BLaER1 treated with 17β-estradiol and CSF1 and Interleukin-3, amounts not matched to agents 10 nM and 100 nM (cell line): ENCODE results near the gene PLK5.
"Not testable (repeated sequence)": the region's sequence is repeated elsewhere in the genome, so short reads cannot be mapped to it uniquely, and the experiment has no call there.

Experiments used
- H3K27ac ChIP-seq, 11 experiments: shearing (Covaris generic); formaldehyde crosslinking; 2 replicates each; pipeline ENCODE4 v1.8.1; 2022
- H3K27me3 ChIP-seq, 11 experiments: shearing (Covaris generic); formaldehyde crosslinking; 2 replicates each; pipeline ENCODE4 v1.8.1; 2022
- H3K36me3 ChIP-seq, 11 experiments: shearing (Covaris generic); formaldehyde crosslinking; 2 replicates each; pipeline ENCODE4 v1.8.1; 2022
- H3K4me1 ChIP-seq, 10 experiments: shearing (Covaris generic); formaldehyde crosslinking; 2 replicates each; pipeline ENCODE4 v1.8.1; 2022
- H3K4me2 ChIP-seq, 11 experiments: shearing (Covaris generic); formaldehyde crosslinking; 2 replicates each; pipeline ENCODE4 v1.8.1; 2022
- H3K4me3 ChIP-seq, 10 experiments: shearing (Covaris generic); formaldehyde crosslinking; 2 replicates each; pipeline ENCODE4 v1.8.1; 2022
- H3K9ac ChIP-seq, 11 experiments: shearing (Covaris generic); formaldehyde crosslinking; 2 replicates each; pipeline ENCODE4 v1.8.1; 2022
- H3K9me3 ChIP-seq, 11 experiments: shearing (Covaris generic); formaldehyde crosslinking; replicated peaks in 1 of 11; 2 replicates each; pipeline ENCODE4 v1.8.1; 2022
- H4K20me1 ChIP-seq, 11 experiments: shearing (Covaris generic); formaldehyde crosslinking; 2 replicates each; pipeline ENCODE4 v1.8.1; 2022
- Cebpa-rat ChIP-seq, 11 experiments: shearing (Covaris generic); IDR thresholded peaks; 2 replicates each; pipeline ENCODE4 v1.8.1; 2022

PLK5 gene

DNA sequence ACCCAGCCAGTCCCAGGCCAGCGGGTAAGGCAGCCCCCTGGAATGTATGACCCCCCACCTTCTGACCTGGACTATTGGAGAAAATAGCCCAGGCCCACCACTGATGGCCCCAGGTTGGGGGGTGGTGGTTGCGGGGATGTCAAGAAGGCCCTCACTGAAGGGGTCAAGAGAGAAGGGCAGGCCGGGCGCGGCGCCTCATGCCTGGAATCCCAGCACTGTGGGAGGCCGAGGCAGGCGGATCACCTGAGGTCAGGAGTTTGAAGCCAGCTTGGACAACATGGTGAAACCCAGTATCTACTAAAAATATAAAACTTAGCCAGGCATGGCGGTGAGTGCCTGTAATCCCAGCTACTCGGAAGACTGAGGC lies 9.6 kb upstream of the PLK5 start:
- H3K9me3 ChIP-seq: 0 out of 22 replicates have a peak, but pooled peaks cover 0 to 4% (median 0%) of the 10 kb centered on the region in 11 experiments
- H4K20me1 ChIP-seq: peaks cover 0 to 20% (median 4%) of the 10 kb centered on the region in 11 experiments; a peak in 8 of 22 replicates
- no peak overlapping the region for H3K4me3 ChIP-seq
- no peaks in the 10 kb centered on the region for H3K36me3 ChIP-seq
- H3K9ac ChIP-seq: no peak overlapping the region
- peaks cover 6 to 33% (median 21%) of the 10 kb centered on the region in 10 experiments; a peak in 18 of 20 replicates for H3K4me1 ChIP-seq
- no peak overlapping the region for H3K27ac ChIP-seq
- H3K27me3 ChIP-seq: peaks cover 42 to 49% (median 45%) of the 10 kb centered on the region in 11 experiments
- no peak for TF ChIP-seq Cebpa-rat (IDR thresholded peaks at IDR 0.05)
- H3K4me2 ChIP-seq: no peak overlapping the region

DNA sequence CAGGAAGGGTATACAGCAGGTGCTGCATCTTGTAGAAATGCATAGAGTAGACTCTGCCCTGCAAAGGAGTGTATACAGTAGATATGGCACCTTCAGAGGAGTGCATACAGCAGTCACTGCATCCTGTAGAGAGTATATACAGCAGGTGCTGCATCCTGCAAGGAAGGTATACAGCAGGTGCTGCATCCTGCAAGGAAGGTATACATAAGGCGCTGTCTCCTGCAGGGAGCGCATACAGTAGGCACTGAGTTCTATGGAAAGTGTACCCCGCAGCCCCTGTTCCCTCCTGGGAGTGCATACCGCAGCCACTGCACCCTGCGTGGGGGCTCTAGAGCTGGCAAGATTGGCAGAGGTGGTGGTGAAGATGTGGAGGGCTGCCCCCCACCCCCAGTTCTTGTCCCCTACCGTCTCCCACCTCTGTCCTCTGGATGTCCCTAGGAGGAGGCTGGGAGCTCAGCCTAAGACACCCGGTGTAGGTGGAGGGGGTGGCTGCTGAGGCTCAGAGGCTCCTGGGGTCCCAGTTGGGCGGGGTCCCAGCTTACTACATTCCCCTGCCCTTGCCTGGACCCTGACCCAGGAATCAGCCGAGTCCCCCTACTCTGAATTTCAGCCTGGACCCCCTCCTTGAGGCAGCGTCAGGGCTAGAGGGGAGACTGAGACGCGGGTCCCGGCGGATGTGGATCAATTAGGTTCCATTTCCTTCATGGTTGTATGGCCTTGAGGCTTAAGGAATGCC lies 8.7 kb upstream of the PLK5 start:
- H3K27me3 ChIP-seq: peaks cover 36 to 42% (median 39%) of the 10 kb centered on the region in 11 experiments
- peaks cover 0 to 16% (median 4%) of the 10 kb centered on the region in 11 experiments; a peak in 8 of 22 replicates for H4K20me1 ChIP-seq
- no peak overlapping the region for H3K4me2 ChIP-seq
- H3K9me3 ChIP-seq: 0 out of 22 replicates have a peak, but pooled peaks cover 0 to 4% (median 0%) of the 10 kb centered on the region in 11 experiments
- no peaks in the 10 kb centered on the region for H3K36me3 ChIP-seq
- no peak overlapping the region for H3K4me3 ChIP-seq
- TF ChIP-seq Cebpa-rat (IDR thresholded peaks at IDR 0.05): no peak
- H3K27ac ChIP-seq: no peak overlapping the region
- H3K9ac ChIP-seq: no peak overlapping the region
- H3K4me1 ChIP-seq: peaks cover 7 to 28% (median 19%) of the 10 kb centered on the region in 10 experiments

DNA sequence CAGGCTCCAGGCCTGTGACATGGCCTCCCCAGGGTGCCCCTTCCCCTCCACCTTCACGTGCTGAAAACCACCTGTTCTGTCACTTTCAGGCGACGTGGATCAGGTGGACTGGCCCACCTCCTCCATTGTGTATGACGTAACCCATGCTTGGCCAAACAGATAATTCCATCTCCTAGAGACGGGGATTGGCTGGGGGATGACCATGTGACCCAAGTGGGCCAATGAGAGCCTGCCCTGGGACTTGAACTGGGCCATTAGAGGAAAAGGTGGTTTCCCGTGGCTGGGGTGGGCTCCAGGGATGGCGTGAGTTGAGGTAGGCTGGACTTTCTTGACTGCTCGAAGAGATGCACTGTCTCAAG lies 7.5 kb upstream of the PLK5 start:
- no peak overlapping the region for H3K4me3 ChIP-seq
- no peak for TF ChIP-seq Cebpa-rat (IDR thresholded peaks at IDR 0.05)
- 0 out of 22 replicates have a peak, but pooled peaks cover 0 to 4% (median 0%) of the 10 kb centered on the region in 11 experiments for H3K9me3 ChIP-seq
- peaks cover 24 to 30% (median 28%) of the 10 kb centered on the region in 11 experiments for H3K27me3 ChIP-seq
- H4K20me1 ChIP-seq: peaks cover 0 to 16% (median 0%) of the 10 kb centered on the region in 11 experiments; a peak in 7 of 22 replicates
- H3K27ac ChIP-seq: no peak overlapping the region
- no peak overlapping the region for H3K4me2 ChIP-seq
- no peaks in the 10 kb centered on the region for H3K36me3 ChIP-seq
- no peak overlapping the region for H3K9ac ChIP-seq
- H3K4me1 ChIP-seq: peaks cover 8 to 28% (median 19%) of the 10 kb centered on the region in 10 experiments

DNA sequence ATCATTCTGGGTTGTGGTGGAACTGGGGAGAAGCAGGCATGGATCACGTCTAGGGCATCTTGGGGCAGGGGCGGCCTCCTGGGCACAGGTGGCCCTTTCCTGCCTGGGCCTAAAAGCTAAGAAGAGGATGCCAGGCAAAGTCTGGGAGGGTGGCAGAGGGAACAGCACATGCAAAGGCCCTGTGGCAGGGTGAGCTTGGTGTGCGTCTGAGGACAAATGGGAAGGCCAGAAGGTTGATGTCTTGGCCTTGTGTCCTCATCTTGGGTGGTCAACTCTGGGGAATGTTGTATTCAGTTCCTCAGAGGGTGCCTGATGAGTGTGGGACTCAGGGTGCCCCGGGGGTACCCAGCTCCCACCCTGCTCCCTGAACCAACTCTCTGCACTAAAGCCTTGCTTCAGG lies 5.4 kb upstream of the PLK5 start:
- H3K27me3 ChIP-seq: peaks cover 9 to 20% (median 16%) of the 10 kb centered on the region in 11 experiments
- H4K20me1 ChIP-seq: peaks cover 0 to 6% (median 0%) of the 10 kb centered on the region in 11 experiments; a peak in 1 of 22 replicates
- no peak overlapping the region for H3K27ac ChIP-seq
- no peak overlapping the region for H3K4me2 ChIP-seq
- H3K4me1 ChIP-seq: peaks cover 8 to 28% (median 21%) of the 10 kb centered on the region in 10 experiments
- no peak for TF ChIP-seq Cebpa-rat (IDR thresholded peaks at IDR 0.05)
- H3K4me3 ChIP-seq: no peak overlapping the region
- H3K9me3 ChIP-seq: no peaks in the 10 kb centered on the region
- H3K9ac ChIP-seq: no peak overlapping the region
- no peaks in the 10 kb centered on the region for H3K36me3 ChIP-seq

DNA sequence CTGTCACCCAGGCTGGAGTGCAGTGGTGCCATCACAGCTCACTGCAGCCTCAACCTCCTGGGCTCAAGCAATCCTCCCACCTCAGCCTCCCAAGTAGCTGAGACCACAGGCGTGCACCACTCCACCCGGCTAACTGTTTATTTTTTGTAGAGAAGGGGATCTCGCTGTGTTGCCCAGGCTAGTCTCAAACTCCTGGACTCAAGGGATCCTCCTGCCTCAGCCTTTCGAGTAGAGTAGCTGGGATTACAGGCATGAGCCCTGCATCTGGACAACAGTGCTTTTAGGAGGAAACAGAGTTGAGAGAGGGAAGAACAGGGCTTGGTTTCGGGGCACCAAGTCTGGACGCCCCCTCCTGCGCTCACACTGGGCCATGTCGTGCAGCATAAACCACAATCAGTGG lies 4.1 kb upstream of the PLK5 start:
- H4K20me1 ChIP-seq, H3K27ac ChIP-seq, H3K36me3 ChIP-seq, H3K4me3 ChIP-seq, H3K9me3 ChIP-seq: not testable (repeated sequence)
- H3K4me1 ChIP-seq: peaks cover 8 to 28% (median 21%) of the 10 kb centered on the region in 10 experiments
- H3K4me2 ChIP-seq: peak overlapping the region; percentile 55 to 83 (median 75)
- H3K9ac ChIP-seq: peak overlapping the region in 2 of 11 experiments; percentile 6 to 35; a peak in 1 of 22 replicates
- peaks cover 16 to 24% (median 20%) of the 10 kb centered on the region in 11 experiments; a peak in 19 of 22 replicates for H3K27me3 ChIP-seq

DNA sequence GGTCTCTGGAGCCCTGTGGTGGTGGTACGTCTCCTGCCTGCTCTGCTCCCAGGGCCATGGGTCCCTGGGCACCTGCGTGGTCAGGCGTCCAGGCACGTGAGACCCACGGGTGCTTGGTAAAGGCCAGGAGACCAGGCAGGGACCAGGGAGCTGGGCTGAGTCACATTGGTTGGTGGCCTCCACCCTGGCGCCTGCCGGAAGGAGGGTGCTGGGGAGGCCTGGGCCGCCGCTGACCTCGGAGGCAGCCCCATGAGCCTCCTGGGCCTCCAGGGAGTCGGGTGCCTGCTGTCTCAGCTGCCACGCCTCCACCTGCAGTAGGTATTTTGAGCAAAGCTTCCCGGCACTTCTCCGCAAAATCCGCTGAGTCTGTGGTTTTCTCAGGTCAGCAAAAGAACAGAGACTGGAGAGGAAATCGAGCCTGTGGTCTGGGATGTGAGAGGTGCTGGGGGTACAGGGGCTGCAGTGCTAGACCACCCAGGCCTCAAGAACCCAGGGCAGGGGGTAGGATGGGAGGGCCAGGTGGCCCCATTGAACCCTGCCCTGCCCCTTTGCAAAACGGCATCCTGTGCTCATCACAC lies 3.6 kb upstream of the PLK5 start:
- H3K9me3 ChIP-seq: 0 out of 22 replicates have a peak, but pooled peaks cover 0 to 4% (median 0%) of the 10 kb centered on the region in 11 experiments
- H4K20me1 ChIP-seq: peaks cover 0 to 6% (median 0%) of the 10 kb centered on the region in 11 experiments; a peak in 1 of 22 replicates
- peak overlapping the region in 3 of 11 experiments; percentile 6 to 53 (median 35); a peak in 3 of 22 replicates for H3K9ac ChIP-seq
- peaks cover 17 to 29% (median 25%) of the 10 kb centered on the region in 11 experiments; a peak in 20 of 22 replicates for H3K27me3 ChIP-seq
- peak overlapping the region; percentile 55 to 83 (median 75) for H3K4me2 ChIP-seq
- TF ChIP-seq Cebpa-rat (IDR thresholded peaks at IDR 0.05): no peak
- no peak overlapping the region for H3K4me3 ChIP-seq
- H3K27ac ChIP-seq: no peak overlapping the region
- no peaks in the 10 kb centered on the region for H3K36me3 ChIP-seq
- H3K4me1 ChIP-seq: peaks cover 8 to 28% (median 21%) of the 10 kb centered on the region in 10 experiments

DNA sequence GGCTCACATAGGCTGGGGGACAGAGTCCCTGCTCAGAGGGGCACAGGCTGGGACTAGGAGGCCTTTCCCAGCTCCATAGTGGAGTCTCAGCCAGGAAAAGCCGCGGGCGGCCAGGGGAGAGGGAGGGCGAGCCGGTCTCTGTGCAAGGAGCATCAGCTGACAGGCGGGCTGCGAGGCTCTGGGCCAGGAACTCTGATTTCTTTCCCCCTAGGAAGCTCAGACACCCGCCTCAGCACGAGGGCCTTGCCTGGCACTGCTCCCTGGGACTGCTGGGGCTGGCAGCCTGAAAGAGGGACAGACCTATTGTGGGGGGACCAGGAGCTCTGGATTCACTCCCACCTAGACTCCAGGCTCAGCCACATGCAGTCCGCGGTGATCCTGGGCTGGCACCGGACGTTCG lies 2.2 kb upstream of the PLK5 start:
- peak overlapping the region in 8 of 11 experiments; percentile 28 to 81 (median 70); a peak in 16 of 22 replicates for H3K4me2 ChIP-seq
- H3K27me3 ChIP-seq: peaks cover 20 to 36% (median 30%) of the 10 kb centered on the region in 11 experiments; a peak in 20 of 22 replicates
- TF ChIP-seq Cebpa-rat (IDR thresholded peaks at IDR 0.05): no peak
- peak overlapping the region in 2 of 11 experiments; percentile 13 to 33; a peak in 2 of 22 replicates for H3K9ac ChIP-seq
- H3K4me3 ChIP-seq: no peak overlapping the region
- H3K27ac ChIP-seq: no peak overlapping the region
- 0 out of 22 replicates have a peak, but pooled peaks cover 0 to 4% (median 0%) of the 10 kb centered on the region in 11 experiments for H3K9me3 ChIP-seq
- H3K36me3 ChIP-seq: no peaks in the 10 kb centered on the region
- H3K4me1 ChIP-seq: peaks cover 8 to 28% (median 21%) of the 10 kb centered on the region in 10 experiments
- peaks cover 0 to 14% (median 0%) of the 10 kb centered on the region in 11 experiments; a peak in 1 of 22 replicates for H4K20me1 ChIP-seq

DNA sequence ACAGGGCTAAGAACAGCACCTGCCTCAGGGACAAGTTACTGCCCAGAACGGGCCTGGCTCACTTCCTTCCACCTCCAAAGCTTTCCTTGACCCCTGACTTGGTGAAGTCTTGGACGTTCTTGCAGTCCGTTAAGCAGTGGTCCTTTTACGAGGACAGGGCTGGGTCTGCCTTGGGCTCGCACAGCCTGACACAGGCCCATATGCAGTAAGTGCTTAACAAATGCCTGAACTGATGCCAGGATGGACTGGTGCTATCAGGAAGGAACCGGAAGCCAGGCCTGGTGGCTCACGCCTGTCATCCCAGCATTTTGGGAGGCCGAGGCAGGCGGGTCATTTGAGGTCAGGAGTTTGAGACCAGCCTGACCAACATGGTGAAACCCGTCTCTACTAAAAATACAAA lies 1.8 kb upstream of the PLK5 start:
- Histone ChIP-seq H4K20me1 (peaks cover 0 to 15% (median 0%) of the 10 kb centered on the region in 11 experiments; a peak in 1 of 22 replicates), H3K9ac (0 out of 22 replicates have a peak overlapping the region, but pooled peaks of 1 of the 11 experiments have one; percentile 33), H3K36me3 (no peaks in the 10 kb centered on the region), H3K27ac (no peak overlapping the region), H3K4me2 (peak overlapping the region in 8 of 11 experiments; percentile 28 to 81 (median 70); a peak in 15 of 22 replicates), H3K27me3 (peaks cover 20 to 36% (median 30%) of the 10 kb centered on the region in 11 experiments; a peak in 20 of 22 replicates), H3K4me1 (peaks cover 8 to 28% (median 21%) of the 10 kb centered on the region in 10 experiments), H3K9me3 (0 out of 22 replicates have a peak, but pooled peaks cover 0 to 4% (median 0%) of the 10 kb centered on the region in 11 experiments), H3K4me3 (no peak overlapping the region)
- TF ChIP-seq Cebpa-rat (IDR thresholded peaks at IDR 0.05): no peak
